Measurements from ENCODE around the gene NQO2.

Gene NQO2

GRCh38 chr6:2999618-3000557 is at the start of gene NQO2:
Gene NQO2 (plus strand): TSS chr6:2999894. CDS start chr6:3006553, 6,659 bp downstream.
- peak; percentile 76 to 85 for DNase-seq (ENCODE audit: low read depth in 2 of 2, low spot score in 1 of 2)

DNA sequence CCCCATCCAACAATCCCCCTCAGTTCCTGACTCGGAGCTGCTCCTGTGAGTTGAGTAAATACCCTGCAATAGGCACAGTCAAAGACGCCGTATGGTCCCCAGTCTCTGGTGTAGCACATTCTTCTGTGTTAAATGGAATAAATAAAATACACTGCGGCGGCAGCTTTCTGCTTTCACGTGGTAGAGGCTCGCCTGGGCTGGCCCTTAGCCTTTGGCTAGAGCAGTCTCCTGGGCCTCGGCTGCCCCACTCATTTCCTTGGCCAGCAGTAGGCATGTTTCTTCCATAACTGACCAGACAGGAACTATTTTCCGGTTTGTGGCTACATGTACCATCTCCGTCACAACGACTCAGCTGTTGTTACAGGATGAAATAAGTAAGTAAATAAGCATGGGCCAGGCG is 49.0 kb upstream of the NQO2 start:
- DNase-seq (ENCODE audit: low read depth in 2 of 2, low spot score in 1 of 2): no peak

GRCh38 chr6:2951728-2952127 is 48.0 kb upstream of the NQO2 start:
- no peak for DNase-seq (ENCODE audit: low read depth in 2 of 2, low spot score in 1 of 2)

DNA sequence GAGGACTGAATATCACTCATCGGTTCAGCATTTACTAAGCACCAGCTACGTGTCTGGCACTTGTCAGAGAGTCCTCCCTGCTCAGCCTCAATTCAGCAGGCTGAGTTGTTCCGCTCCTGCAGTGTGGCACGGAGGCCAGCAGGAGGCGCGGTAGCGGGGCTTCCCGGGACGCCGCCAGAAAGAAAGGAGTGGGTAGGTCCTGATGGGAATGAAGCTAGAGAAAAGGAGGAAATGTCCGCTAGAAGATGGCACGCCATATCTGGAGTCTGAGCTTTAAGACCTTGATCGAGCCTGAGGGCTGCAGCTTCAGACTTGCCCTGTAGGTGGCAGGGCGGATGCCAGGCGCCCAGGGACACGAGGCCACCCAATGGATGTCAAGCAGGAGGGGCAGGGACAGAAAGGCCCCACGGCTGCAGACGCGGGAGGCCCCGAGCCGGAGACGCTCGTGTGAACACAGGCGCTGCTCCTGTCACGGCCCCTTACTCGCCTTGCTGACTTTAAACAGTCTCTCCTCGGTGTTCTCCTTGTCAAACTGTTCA is 47.1 kb upstream of the NQO2 start:
- DNase-seq (ENCODE audit: low read depth in 2 of 2, low spot score in 1 of 2): peak in 1 of 2 donors; percentile 20

- no peak for DNase-seq (ENCODE audit: low read depth in 2 of 2, low spot score in 1 of 2)
Observed at GRCh38 chr6:2953098-2953497, 46.6 kb upstream of the NQO2 start.

DNA sequence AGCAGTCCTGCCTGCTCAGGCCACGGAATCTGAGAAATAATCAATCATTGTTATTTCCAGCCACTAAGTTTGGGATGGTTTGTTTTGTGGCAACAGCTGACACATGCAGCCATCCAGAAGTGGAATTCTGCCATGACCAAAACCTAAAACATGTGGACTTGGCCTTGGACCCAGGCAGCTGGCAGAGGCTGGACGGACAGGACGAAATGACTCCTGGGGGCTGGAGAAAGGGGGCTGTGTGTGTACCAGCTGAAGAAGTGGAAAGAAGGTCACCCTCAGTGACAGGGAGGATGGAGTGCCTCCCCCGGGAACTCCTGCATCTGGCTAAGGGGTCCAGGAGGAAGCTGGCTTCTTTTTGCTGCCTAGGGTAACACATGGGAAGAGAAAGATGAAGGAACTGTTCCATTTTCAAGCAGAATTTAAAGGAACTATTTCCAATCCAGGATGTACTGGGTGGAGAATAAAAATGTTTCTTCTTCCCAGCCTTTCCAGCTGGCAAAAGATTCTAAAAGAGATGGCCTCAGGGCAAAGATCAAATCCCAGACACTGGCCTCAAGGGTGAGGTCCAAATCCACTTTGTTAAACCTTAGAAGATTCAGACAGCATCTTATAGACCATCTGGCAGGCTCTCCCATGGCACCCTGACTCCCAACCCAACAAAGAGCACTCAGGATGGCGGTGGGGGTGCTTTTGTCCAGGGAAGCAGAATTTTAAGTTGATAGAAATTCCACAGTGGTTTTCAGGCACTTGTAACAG is 42.6 kb upstream of the NQO2 start:
- DNase-seq (ENCODE audit: low read depth in 2 of 2, low spot score in 1 of 2): no peak

DNA sequence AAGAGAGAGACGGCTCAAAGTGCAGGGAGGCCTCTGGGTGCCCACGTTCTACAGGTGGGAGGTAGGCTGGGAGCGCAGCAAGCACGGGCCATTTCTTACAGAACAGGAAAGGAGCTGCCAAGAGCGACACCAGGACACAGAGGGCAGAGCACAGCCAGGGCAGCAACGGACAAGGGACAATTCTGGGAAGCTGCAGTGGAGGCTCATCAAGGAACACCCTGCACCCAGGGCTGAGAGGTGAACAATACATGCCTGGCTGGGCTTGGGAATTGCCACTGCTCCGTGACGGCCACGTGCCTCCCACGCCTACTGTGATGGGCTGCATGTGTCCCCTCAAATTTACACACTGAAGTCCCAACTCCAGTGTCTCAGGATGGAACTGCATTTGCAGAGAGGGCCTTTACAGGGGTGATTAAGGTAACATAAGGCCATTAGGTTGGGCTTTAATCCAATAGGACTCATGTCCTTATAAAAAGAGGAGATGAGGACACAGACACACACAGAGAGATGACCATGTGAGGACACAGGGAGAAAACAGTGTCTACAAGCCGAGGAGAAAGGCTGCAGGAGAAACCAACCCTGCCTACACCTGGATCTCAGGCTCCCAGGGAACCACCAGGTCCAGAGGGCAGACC is 41.9 kb upstream of the NQO2 start:
- no peak for DNase-seq (ENCODE audit: low read depth in 2 of 2, low spot score in 1 of 2)

GRCh38 chr6:2958331-2958711 is 41.4 kb upstream of the NQO2 start:
- no peak for DNase-seq (ENCODE audit: low read depth in 2 of 2, low spot score in 1 of 2)

DNA sequence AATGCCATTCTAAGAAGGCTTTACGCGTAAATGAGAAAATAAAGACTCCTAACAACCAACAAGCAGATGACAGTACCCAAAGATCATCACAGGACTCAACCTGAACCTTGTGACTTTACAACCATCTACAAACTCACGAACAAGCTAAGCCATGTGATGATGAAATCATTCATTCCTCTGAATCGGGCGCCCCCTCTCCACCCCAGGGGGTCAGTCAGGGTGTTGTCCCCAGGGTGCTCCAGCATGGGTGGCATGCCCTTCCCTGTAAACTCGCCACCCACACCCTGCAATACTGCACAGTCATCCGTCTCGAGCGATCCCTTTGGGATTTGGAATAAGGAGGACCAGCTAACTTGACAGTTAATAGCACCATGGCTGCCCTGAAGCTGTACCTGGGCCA is 40.9 kb upstream of the NQO2 start:
- no peak for DNase-seq (ENCODE audit: low read depth in 2 of 2, low spot score in 1 of 2)

DNA sequence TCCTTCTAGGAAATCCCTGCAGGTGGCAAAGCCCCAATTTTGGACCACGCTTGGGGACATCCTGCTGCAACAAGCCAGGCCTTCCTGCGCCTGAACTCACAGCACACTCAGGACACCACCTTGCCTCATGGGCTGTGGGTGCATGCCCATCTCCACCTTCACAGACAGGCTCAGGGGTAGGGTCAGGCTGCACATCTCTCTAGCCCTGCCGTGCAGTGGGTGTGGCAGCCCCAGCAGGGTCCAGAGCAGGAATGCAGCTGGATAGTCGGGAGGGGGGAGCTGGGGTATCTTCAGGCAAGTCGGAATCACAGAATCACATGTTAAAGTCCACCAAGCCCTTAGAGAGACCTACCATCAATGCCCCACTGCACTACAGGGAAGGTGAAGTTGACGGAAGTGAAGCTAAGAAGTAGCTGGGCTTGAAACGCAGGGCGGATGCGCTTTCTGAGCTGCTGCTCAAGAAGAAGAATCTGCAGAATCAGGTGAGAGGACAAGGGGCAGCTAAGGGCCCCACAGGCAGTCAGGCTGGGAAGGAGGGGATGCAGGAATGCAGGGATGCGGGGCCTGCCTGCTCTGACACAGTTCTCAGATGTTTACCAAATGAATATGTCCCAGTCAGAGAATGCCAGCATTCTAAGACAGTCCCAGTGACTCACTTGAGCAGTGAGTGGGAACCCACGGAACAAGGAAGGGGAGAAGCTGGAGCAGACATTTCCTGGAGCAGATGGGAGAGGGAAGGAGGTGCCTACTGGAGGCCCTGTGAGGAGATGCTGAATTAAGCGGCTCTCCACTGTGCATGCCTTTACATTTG is 39.6 kb upstream of the NQO2 start:
- no peak for DNase-seq (ENCODE audit: low read depth in 2 of 2, low spot score in 1 of 2)

DNA sequence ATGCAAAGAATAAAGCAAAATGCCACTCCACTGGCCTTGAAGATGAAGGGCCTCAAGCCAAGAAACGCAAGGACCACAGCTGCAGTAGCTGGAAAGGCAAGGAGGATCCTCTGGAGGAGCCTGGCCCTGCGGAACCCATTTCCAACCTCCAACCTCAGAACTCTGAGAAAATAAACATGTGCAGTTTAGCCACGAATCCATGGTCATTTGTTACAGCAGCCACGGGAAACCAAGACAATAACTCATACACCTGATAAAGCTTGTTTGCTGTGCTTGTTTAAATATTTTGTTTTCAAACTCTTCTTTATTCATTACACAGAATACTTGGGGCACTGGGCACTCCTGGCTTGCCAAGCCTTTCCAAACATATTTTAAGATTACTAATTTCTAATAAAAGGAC is 38.8 kb upstream of the NQO2 start:
- DNase-seq (ENCODE audit: low read depth in 2 of 2, low spot score in 1 of 2): no peak

DNA sequence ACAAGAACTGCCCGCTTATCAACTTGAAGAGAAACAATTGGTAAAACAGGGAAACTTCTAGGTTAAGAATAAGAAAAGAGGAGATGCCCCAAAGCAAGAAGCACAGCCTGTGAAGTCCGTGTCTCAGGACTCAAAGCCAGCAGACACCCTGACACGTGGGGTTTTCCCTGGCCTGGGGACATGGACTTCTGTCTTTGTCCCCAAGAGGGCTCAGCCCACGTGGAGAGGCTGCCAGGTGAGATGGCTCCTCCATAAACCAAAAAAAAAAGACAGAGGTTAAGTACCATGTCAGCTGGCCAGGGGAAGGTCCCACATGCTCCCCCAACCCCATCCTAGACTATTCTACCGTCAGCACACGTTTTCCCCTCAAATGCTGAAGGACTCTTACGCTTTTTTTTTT is 38.2 kb upstream of the NQO2 start:
- DNase-seq (ENCODE audit: low read depth in 2 of 2, low spot score in 1 of 2): no peak

- DNase-seq (ENCODE audit: low read depth in 2 of 2, low spot score in 1 of 2): no peak
Observed at GRCh38 chr6:2962004-2962403, 37.7 kb upstream of the NQO2 start.

DNA sequence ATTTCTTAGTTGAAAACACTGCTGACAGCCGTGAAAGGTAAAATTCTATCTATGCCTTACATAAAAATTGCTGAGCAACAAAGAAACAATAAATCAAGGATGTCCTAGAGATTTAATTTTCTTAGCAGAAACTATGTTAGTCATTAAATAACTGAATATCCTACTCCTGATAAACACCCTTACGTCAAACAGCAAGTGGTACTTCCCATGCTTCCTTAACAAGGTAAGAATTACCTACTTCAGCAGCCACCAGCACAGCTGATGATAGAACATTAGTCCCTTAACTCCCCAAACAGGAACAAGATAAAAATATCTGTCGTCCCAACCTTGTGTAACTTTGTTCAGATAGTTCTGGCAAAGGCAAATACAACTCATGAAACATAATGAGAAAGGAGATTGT is 37.1 kb upstream of the NQO2 start:
- no peak for DNase-seq (ENCODE audit: low read depth in 2 of 2, low spot score in 1 of 2)

GRCh38 chr6:2963756-2964155 is 35.9 kb upstream of the NQO2 start:
- no peak for DNase-seq (ENCODE audit: low read depth in 2 of 2, low spot score in 1 of 2)

GRCh38 chr6:2964793-2965505 is 34.7 kb upstream of the NQO2 start:
- no peak for DNase-seq (ENCODE audit: low read depth in 2 of 2, low spot score in 1 of 2)

DNA sequence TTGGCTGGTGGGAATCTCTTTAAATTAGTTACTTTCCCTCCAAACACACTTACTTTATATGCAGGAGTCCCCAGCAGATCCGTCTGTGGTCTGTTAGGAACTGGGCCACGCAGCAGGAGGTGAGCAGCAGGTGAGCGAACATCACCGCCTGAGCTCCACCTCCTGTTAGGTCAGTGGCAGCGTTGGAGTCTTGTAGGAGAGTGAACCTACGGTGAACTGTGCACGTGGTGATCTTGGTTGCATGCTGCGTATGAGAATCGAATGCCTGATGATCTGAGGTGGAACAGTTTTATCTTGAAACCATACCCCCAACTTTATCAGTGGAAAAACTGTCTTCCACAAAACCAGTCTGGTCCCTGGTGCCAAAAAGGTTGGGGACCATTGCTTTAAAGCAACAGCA is 33.3 kb upstream of the NQO2 start:
- DNase-seq (ENCODE audit: low read depth in 2 of 2, low spot score in 1 of 2): no peak

- no peak for DNase-seq (ENCODE audit: low read depth in 2 of 2, low spot score in 1 of 2)
Observed at GRCh38 chr6:2967936-2968335, 31.8 kb upstream of the NQO2 start.

DNA sequence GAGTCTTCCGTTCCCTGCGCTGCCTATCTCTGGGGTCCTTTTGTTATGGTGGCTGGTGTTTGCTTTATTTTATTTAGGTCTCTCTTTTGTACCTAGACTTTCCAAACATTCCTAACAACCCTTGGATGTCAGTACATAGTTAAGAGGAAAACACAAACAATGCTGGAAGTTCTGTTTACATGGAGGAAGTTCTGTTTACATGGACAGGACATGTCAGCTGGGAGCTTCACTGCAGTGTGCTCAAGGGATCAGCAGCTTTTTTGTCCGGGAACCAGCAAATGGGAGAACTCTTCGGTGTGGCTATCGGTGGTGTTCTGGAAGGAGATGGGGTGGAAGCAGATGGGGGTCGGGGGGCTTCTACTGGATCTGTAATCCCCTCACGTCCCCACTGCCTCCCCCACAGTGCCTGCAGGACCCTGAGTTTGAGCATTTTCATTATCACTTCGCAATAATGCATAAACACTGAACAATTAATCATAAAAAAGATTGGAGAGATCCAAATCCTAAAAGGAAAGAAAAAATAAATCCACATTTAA is 31.0 kb upstream of the NQO2 start:
- no peak for DNase-seq (ENCODE audit: low read depth in 2 of 2, low spot score in 1 of 2)

- no peak for DNase-seq (ENCODE audit: low read depth in 2 of 2, low spot score in 1 of 2)
Observed at GRCh38 chr6:2969549-2969948, 30.1 kb upstream of the NQO2 start.
